SW 1271 (cell line): ENCODE data around the gene NT5C3B.
"Not testable (repeated sequence)": the region's sequence is repeated elsewhere in the genome, so short reads cannot be mapped to it uniquely, and the experiment has no call there.

Experiments
- DNase-seq, 2 experiments: peaks; one replicate each; lab custom pipeline; 2025; lab: John Stamatoyannopoulos, UW

Gene NT5C3B

GRCh38 chr17:41784207-41784744, 51.8 kb downstream of the NT5C3B start:
- no peak for DNase-seq

- DNase-seq: no peak
Observed at GRCh38 chr17:41782142-41782541, 53.9 kb downstream of the NT5C3B start.

GRCh38 chr17:41781404-41782110, 54.5 kb downstream of the NT5C3B start:
- no peak for DNase-seq

GRCh38 chr17:41779954-41780353, 56.1 kb downstream of the NT5C3B start:
- DNase-seq: no peak

GRCh38 chr17:41777574-41778188, 58.4 kb downstream of the NT5C3B start:
- DNase-seq: no peak

- peak in 1 of 2 experiments; percentile 7 for DNase-seq
Observed at GRCh38 chr17:41777157-41777573, 58.9 kb downstream of the NT5C3B start.

- DNase-seq: not testable (repeated sequence)
Observed at GRCh38 chr17:41776262-41776900, 59.7 kb downstream of the NT5C3B start.

GRCh38 chr17:41775394-41776226, 60.4 kb downstream of the NT5C3B start:
- DNase-seq: no peak
